Measurements from ENCODE around the gene ROCK2. TPM values are rescaled to one million over a fixed set of nuclear protein-coding genes. Genes with fewer than 3 reads are reported as not detected.

ROCK2 gene
- total and polyA plus RNA-seq, 2 of the 13 experiments (the other 11 are each of a cell fraction or from before 2014, with no cell fraction given), result 38.1 to 119 TPM

GRCh38 chr2:11186145-11186544 is 158.3 kb downstream of the ROCK2 start:
- in situ Hi-C loops (cut with HindIII; ENCODE audit: extremely low pct_ligation_motif_present, low pct_unique_long_range_greater_than_20kb), result no loop called here
- H3K27ac ChIP-seq (ENCODE audit: extremely low read length, insufficient read depth, low read length), result no peak overlapping the region
- POLR2A ChIA-PET, result no interaction called here

DNA sequence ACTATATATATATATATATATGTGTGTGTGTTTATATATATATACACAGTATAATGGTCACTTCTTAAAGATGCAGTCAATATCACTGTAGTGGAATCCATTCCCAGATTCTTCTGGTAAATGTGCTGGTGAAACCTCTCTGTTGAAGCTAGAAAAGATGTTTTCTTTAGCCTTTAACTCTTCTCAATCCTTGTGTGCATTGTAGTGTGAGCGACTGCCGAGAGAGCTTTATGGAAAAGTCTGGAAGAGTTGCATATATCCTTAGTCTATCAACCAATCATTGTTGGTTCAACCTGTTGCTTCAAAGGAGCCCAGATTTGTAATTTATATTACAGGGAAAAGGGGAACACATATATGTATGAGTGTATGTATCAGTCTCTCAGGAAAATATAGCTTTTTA is 161.5 kb downstream of the ROCK2 start:
- CTCF ChIA-PET (ENCODE audit: low intra/inter-chr PET ratio, low total read pairs), result no interaction called here
- no peak for FAIRE-seq

More at GRCh38 chr2:11186145-11186544, 158.3 kb downstream of the ROCK2 start:
- BruUV-seq (replicated peaks), result no TSS peak
- Histone ChIP-seq H3K4me2 (ENCODE audit: low read depth, low read length) (no peak overlapping the region), H3K79me2 (ENCODE audit: insufficient read depth, low read length) (no peaks in the 10 kb centered on the region), H3K9ac (ENCODE audit: insufficient read depth, low read depth, low read length) (no peak overlapping the region), H3K4me3 (replicated peaks in 1 of 3; ENCODE audit: insufficient read depth in 1 of 3, low read depth in 2 of 3, low read length in 3 of 3) (no peak overlapping the region), H3K36me3 (replicated peaks in 1 of 2; ENCODE audit: control insufficient read depth in 1 of 2, insufficient read depth in 2 of 2, low read length in 2 of 2) (peaks cover 13 to 62% of the 10 kb centered on the region in 2 experiments), H3K9me3 (ENCODE audit: low read length) (no peaks in the 10 kb centered on the region), H3K4me1 (ENCODE audit: insufficient read depth, low read length) (no peaks in the 10 kb centered on the region), H4K20me1 (ENCODE audit: insufficient read depth, low read length) (no peaks in the 10 kb centered on the region), H3K27me3 (ENCODE audit: control insufficient read depth in 1 of 2, insufficient read depth in 2 of 2, low read length in 2 of 2) (no peaks in the 10 kb centered on the region), H2AFZ (ENCODE audit: low read length) (no peak overlapping the region)
- intact Hi-C loops (cut with micrococcal nuclease; ENCODE audit: unreplicated experiment), result no loop called here
- WGBS (ENCODE audit: low lambda C conversion rate), result 85% methylated on average over 6 of the region's 6 CpGs
- no peak for DNase-seq (ENCODE audit: low spot score)
- no peak for FAIRE-seq
- TF ChIP-seq ZFP41 (CRISPR knock-in tag; IDR thresholded peaks at IDR 0.05; ENCODE audit: borderline replicate concordance) (no peak), ZSCAN30 (CRISPR knock-in tag; IDR thresholded peaks at IDR 0.05) (no peak), RBM22 (optimal IDR thresholded peaks at IDR 0.05; ENCODE audit: low read length) (peak; percentile 93), TEAD3 (CRISPR knock-in tag; optimal IDR thresholded peaks at IDR 0.05; ENCODE audit: borderline replicate concordance) (no peak)
- ATAC-seq, result peak; percentile 20; the same call in 2 of the 3 replicates
- CTCF ChIA-PET (ENCODE audit: low intra/inter-chr PET ratio, low total read pairs), result no interaction called here

More for the DNA sequence above, 161.5 kb downstream of the ROCK2 start:
- Histone ChIP-seq H3K4me2 (ENCODE audit: low read depth, low read length) (no peak overlapping the region), H3K4me3 (replicated peaks in 1 of 3; ENCODE audit: insufficient read depth in 1 of 3, low read depth in 2 of 3, low read length in 3 of 3) (no peak overlapping the region), H3K79me2 (ENCODE audit: insufficient read depth, low read length) (no peaks in the 10 kb centered on the region), H3K36me3 (replicated peaks in 1 of 2; ENCODE audit: control insufficient read depth in 1 of 2, insufficient read depth in 2 of 2, low read length in 2 of 2) (peaks cover 9 to 50% of the 10 kb centered on the region in 2 experiments), H2AFZ (ENCODE audit: low read length) (no peak overlapping the region), H3K9me3 (ENCODE audit: low read length) (no peaks in the 10 kb centered on the region), H4K20me1 (ENCODE audit: insufficient read depth, low read length) (no peaks in the 10 kb centered on the region), H3K27ac (ENCODE audit: extremely low read length, insufficient read depth, low read length) (no peak overlapping the region), H3K27me3 (ENCODE audit: control insufficient read depth in 1 of 2, insufficient read depth in 2 of 2, low read length in 2 of 2) (no peaks in the 10 kb centered on the region), H3K9ac (ENCODE audit: insufficient read depth, low read depth, low read length) (no peak overlapping the region), H3K4me1 (ENCODE audit: insufficient read depth, low read length) (0 out of 2 replicates have a peak, but pooled peaks cover 13% of the 10 kb centered on the region)
- POLR2A ChIA-PET, result no interaction called here
- DNase-seq (ENCODE audit: low spot score) (no peak), ATAC-seq (no peak)
- intact Hi-C loops (cut with micrococcal nuclease; ENCODE audit: unreplicated experiment) (no loop called here), in situ Hi-C loops (cut with HindIII; ENCODE audit: extremely low pct_ligation_motif_present, low pct_unique_long_range_greater_than_20kb) (no loop called here)
- 98% methylated on average over 2 of the region's 2 CpGs for WGBS (ENCODE audit: low lambda C conversion rate)
- no TSS peak for BruUV-seq (replicated peaks)
- no peak for TF ChIP-seq ARNT2 (CRISPR knock-in tag; IDR thresholded peaks at IDR 0.05; ENCODE audit: low read depth)
- TF ChIP-seq HMG20A (CRISPR knock-in tag; IDR thresholded peaks at IDR 0.05; ENCODE audit: borderline replicate concordance), result no peak
- no peak for TF ChIP-seq ZNF589 (CRISPR knock-in tag; conservative IDR thresholded peaks at IDR 0.05)
- peak; percentile 95 for TF ChIP-seq RBM22 (optimal IDR thresholded peaks at IDR 0.05; ENCODE audit: low read length)
- no peak for TF ChIP-seq HCFC1 (IDR thresholded peaks at IDR 0.05; ENCODE audit: low read depth, low read length)
- no peak for TF ChIP-seq ZNF562 (CRISPR knock-in tag; IDR thresholded peaks at IDR 0.05; ENCODE audit: borderline replicate concordance)

Data from HepG2 (cell line).